NAMALWA (cell line): ENCODE results near the gene SUSD3.

Source experiments
- DNase-seq: peaks from one replicate; pipeline ENCODE4 v3.0.0-alpha.2; 2015; ENCODE audit warnings: low spot score

Gene SUSD3

DNA sequence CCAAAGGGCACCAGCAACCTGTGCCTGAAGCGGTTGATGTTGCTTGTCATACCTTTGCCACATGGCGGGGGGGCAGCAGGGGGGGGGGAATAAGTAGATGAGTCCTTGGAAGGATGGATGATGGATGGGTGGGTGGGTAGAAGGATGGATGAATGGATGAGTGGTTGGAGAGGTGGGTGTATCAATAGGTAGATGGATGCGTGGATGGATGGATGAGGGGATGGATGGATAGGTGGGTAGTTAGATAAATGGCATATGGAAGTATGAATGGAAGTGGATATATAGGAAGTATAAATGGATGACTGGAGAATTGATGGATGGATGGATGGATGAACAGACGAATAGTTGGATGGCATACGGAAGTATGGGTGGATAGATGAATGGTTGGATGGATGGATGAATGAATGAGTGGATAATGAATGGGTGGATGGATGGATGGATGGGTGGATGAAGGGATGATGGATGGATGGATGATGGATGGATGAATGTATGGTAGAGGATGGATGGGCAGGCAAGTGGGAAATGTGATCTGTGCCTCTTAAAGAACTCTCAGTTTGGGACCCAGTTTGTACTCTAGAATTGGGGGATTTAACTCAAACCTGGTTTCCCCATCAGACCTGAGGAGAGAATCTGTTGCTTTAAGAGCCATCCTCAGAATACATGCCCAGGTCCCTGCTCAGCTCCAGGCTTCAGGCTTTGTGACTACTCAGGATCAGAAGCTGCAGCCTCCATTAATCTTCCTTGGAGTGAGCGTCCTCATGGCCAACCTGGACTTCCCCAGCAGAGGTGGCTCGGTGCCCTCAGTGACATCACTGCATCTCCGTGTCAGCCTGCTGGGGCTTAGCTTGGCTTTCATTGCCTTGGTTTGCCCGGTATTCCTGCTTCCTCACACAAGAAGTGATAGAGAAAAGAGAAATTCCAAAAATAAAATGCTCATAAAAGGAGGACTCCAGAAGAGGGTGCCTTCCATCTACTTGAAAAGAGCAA lies 27.6 kb upstream of the SUSD3 start:
- DNase-seq = no peak

- DNase-seq = no peak
These were observed 26.7 kb upstream of the SUSD3 start for GRCh38 chr9:93031629-93032430.

DNA sequence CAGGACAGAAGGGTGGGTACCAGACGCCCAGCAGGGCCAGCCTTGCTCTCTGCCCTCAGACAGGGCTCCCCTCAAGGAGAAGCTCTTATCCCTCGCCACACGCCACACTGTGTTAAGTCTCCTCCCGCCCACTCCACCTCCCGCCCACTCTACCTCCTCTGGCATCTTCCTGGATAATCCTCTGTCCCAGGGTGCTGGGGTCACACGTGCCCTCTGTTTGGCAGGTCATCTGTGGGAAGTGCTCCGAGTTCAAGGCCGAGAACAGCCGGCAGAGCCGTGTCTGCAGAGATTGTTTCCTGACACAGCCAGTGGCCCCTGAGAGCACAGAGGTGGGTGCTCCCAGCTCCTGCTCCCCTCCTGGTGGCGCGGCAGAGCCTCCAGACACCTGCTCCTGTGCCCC lies 26.0 kb upstream of the SUSD3 start:
- no peak for DNase-seq

DNA sequence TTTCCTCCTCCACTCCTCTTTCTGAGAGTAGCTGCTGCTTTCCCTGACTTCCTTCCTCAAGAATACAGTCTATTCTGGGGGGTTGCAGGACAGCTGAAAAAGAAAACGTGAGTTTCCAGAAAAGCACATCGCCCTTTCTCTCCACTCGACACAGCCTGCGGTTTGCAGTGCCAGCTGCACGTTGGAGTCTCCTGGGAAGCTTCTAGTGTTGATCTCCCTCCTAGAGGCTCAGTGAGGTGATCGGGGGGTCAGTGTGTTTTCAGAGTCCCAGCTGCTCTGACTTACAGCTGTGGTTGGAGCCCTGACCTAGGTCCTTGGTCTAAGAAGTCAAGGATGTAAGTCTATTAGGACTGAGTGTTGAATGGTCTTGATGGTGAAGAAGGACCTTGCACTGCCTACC lies 25.0 kb upstream of the SUSD3 start:
- no peak for DNase-seq

GRCh38 chr9:93035106-93035660 lies 23.3 kb upstream of the SUSD3 start:
- DNase-seq = no peak

DNA sequence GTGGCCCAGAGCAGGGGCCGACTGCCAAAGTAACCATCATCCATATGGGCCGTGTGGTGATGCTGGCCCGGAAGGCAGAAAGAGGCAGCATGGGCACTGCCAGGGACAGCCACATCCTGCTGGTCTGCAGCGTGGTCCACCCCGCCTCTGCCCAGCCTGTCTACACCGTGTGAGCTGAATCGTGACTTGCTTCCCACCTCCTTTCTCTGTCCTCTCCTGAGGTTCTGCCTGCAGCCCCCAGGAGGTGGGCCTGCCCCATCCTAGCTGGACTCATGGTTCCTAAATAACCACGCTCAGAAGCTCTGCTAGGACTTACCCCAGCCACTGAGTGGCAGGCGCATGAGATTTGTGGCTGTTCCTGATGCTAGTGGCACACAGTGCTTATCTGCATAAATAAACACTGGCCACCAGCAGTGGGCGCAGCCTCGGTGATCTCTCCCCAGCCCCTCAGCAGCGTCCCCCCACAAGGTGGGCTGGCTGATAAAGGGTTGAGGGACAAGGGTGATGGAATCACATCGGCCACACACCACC lies 22.6 kb upstream of the SUSD3 start:
- no peak for DNase-seq

DNA sequence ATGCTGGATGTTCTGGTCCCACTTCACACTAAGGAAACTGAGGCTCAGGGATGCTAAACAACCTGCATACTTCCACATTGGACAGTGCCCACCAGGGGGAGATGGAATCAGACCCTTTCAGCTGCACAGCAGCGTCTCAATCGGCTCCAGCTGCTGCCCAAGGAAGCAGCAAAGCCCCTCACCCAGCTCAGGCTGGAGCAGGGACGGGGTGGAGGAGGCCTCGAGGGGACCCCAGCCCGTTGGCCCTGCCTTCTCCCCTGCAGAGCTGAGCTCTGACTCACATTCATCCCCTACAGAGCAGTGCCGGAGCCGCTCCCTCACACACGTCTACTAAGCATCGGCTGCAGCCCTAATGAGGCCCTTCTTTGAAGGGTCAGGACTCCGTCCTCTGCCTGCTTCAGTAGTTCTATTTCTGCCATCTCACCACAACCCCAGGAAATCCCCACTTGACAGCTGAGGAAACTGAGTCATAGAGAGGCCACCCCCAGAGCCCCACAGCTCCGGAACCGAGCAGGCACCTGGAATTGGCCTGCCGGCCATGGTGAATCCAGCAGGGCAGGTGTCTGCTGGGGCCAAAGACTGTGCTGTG lies 21.5 kb upstream of the SUSD3 start:
- DNase-seq = no peak

DNA sequence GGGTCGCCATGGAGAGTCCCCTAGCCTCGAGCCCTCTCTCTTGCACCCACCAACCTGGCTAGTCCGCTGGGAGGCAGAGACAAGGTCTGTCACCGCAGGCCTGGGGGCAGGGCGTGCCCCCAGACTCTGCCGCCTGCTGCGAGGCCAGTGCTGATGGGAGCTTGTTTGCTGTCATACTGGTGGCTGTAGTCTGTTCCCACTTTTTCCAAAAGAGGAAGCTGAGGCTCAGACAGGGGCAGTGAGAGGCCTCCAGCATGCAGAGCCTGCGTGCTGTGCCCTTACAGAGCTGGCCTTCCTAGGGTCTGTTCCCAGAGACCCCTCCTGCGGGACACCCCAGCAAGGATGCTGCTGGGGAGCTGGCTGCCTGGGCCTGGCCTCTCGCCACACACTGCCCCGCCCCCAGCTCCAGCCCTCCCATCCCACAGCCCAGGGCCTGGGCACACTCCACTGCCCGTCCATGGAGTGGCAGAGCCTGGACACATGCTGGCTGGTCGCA lies 21.0 kb upstream of the SUSD3 start:
- DNase-seq = no peak

- DNase-seq = no peak
These were observed 19.6 kb upstream of the SUSD3 start for GRCh38 chr9:93038918-93039317.

DNA sequence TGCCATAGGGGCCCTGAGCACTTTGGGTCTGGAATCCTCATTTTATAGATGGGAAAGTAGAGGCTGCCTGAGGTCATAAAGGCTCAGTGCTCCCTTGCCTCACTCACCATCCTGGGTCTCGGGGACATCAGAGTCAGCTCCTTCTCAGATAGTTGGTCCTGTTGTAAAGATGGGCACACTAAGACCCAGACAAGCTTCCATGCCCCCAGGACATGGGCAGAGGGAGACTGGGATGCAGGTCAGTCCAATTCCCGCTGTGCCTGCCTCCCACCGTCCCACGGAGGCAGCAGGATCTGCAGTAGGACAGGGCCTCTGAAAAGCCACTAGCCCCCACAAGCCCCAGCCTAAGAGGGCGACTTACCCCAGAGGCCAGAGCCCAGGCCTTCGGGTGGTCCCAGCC lies 19.0 kb upstream of the SUSD3 start:
- DNase-seq = no peak

DNA sequence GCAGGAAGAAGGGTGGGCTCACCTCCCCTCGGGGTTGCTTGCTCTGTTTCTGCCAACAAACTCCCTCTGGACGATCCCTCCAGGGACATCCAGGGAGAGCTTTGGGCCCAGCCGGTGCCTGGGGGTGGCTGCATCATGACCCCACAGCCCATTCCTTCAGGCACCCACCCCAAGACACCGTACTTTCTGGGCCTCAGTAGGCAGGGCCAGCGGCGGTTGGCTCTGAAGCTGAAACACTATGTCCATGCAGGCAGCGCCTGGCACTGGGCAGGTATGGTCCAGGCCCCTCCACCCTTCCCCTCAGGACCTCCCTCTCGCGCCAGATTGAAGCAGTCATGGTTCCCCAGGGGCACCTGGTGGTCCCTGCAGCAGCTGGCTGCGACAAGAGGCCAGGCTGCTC lies 18.5 kb upstream of the SUSD3 start:
- no peak for DNase-seq

DNA sequence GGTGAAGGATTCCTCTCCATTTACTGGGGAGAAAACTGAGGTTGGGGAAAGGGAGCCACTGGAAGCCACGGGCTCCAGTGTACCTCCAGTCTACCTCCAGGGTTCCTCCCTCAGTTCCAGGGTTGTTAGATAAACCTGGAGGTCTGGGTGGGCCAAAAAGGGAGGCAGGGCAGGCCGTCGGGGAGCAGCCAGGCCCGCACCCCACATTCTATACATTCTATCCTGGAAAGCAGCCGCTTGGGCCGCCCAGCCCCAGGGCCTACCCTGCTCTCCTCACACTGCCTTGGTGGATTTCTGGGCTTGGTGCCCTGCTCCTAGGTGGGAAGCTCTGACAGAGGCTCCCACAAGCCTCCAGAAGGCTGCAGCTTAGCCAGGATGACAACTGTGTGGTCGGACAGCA lies 18.1 kb upstream of the SUSD3 start:
- no peak for DNase-seq

DNA sequence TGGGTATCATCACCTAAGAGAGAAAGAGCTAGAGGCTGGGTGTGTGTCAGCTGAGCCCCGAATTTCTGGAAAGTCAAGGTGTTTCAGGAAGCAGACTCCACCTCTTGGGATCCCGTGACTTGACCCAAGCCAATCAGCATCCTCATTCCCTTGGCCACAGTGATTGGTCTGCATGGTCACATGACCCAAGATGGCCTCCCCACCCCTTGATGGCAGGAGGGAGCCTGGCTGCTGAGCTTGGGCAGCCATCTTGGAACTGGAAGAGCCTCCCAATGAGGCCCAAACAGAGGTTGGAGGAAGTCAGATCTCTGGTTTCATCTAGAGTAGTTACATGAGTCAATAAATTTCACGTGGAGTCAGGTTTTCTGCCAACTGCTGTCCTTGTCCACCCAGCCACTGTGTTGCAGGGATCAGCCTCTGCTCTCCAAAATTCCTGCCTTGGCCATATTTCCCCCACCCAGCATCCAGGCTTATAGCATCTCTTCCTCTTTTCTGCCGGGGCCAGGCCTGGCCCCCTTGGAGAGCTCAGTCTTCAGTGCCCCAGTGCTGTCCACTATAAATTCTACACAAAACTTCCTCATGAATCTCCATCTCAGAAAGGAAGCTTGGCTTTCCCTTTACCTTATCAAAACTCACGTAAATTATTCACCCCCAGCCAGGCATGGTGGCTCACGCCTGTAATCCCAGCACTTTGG lies 17.2 kb upstream of the SUSD3 start:
- DNase-seq = peak; percentile 43

DNA sequence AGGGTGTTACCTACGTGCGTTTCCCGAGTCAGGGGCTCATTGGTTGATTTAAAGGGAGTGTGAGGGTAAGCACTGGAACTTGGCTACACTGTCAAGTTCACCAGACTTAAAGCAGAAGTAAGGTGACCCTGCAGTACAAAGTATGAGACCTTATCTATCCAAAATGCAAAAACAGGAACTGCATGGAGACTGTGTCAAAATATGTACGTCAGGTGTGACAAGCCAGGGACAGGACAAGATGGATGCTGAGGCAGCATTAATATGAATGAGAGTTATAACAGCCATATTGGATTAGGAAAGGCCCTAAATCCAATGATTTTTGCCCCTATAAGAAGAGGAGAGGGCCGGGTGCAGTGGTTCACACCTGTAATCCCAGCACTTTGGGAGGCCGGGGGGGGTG lies 15.4 kb upstream of the SUSD3 start:
- no peak for DNase-seq

DNA sequence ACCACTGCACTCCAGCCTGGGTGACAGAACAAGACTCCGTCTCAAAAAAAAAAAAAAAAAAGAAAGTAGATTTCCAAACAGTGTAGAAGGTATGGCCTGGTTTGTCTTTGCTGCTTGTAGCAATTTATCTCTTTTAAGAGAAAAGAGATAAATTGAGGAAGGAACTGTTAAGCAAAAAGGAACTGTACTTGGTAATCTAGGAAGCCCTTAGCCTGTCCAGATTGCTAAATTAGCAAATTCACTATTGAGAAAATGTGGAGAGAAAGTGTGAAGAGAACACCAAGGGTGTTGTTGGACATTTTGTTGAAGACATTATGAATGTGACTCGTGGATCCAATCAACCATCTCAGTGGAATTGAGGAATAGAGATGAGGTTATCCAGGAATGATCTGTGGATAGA lies 13.0 kb upstream of the SUSD3 start:
- DNase-seq = no peak

DNA sequence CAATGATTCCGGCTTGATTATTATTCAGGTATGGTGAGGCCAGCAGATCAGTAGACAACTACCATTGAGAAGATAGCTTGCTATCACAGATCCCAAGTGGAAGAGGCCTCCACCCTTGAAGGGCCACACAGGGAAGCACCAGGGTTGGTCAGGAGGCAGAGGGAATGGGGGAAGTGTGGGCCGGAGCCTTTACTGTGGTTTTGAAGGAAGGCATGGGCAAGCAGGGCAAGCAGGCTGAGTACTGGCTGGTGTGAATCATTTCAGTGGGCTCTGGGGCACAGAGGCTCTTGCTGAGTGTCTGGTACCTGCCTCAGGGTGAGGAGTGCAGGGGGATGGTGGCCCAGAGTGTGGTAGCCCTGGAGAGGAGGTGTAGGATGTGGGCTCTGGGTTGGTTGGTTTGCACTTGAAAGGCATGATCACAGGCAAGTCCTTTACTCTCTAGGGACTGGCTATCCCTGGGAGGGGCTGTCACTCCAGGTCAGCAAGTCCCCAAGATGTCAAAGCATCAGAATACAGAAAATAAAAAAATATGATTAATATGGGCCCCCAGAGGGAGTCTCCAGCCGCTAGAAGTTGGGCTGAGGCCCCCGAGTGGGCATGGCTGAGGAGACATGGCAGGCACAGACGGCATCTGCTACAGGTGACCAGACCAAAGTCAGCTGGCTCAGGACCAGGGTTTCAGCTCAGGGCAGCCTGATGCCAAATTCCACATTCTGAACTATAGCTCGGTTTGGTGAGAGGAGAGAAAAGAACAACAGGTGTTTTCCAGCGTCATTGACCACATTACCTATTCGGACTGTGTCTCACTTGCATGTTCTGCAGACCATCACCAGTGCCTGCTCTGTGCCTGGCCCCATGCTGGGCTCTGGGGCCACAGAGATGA lies 9.7 kb upstream of the SUSD3 start:
- DNase-seq = no peak

- DNase-seq = no peak
These were observed 9.0 kb upstream of the SUSD3 start for GRCh38 chr9:93049491-93049890.

DNA sequence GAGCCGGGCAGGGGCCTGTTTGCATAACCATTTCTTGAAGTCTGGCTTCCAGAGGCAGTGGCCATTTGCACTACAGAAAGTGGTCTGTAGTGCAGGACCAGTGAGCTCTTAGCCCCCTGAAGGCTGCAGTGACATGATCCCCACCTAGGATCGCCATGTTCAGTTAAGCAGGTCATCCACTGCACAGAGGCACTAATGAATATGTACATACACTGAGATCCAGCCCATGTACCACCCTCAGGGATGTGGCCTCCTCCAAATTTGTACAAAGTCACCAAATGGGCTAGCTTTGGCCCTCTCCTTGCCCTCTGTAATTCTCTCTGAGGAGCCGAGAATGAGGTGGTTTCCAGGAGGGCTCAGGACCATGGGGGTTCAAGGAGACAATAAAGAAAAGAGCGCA lies 8.3 kb upstream of the SUSD3 start:
- no peak for DNase-seq

GRCh38 chr9:93051680-93052089 lies 6.8 kb upstream of the SUSD3 start:
- DNase-seq = no peak

GRCh38 chr9:93052791-93053540 lies 5.5 kb upstream of the SUSD3 start:
- DNase-seq = no peak
